Panc1 (cell line): ENCODE data around the gene TAOK1.

ENCODE experiments used
- POLR2AphosphoS5 ChIP-seq: IDR thresholded peaks from 2 replicates; pipeline ENCODE4 v1.6.1; 2012; ENCODE audit warnings: mild to moderate bottlenecking, low read depth, low read length, moderate library complexity
- REST ChIP-seq, 2 experiments: IDR thresholded peaks; 2 replicates each; pipeline ENCODE4 v1.6.1; 2011 to 2012; ENCODE audit warnings: low read depth in 2 of 2, control low read depth in 1 of 2, low read length in 1 of 2, mild to moderate bottlenecking in 1 of 2, moderate library complexity in 1 of 2; ENCODE audit not compliant: insufficient read depth in 1 of 2
- SIN3A ChIP-seq: IDR thresholded peaks from 2 replicates; pipeline ENCODE4 v1.6.1; 2012; ENCODE audit warnings: low read depth, mild to moderate bottlenecking, low read length, moderate library complexity, borderline replicate concordance; ENCODE audit not compliant: insufficient read depth
- TF ChIP-seq, protein P1 (sequence below): fragments of 450-650 bp; IDR thresholded peaks from 2 replicates; pipeline ENCODE4 v1.5.1; 2017; ENCODE audit warnings: mild to moderate bottlenecking

DNA sequence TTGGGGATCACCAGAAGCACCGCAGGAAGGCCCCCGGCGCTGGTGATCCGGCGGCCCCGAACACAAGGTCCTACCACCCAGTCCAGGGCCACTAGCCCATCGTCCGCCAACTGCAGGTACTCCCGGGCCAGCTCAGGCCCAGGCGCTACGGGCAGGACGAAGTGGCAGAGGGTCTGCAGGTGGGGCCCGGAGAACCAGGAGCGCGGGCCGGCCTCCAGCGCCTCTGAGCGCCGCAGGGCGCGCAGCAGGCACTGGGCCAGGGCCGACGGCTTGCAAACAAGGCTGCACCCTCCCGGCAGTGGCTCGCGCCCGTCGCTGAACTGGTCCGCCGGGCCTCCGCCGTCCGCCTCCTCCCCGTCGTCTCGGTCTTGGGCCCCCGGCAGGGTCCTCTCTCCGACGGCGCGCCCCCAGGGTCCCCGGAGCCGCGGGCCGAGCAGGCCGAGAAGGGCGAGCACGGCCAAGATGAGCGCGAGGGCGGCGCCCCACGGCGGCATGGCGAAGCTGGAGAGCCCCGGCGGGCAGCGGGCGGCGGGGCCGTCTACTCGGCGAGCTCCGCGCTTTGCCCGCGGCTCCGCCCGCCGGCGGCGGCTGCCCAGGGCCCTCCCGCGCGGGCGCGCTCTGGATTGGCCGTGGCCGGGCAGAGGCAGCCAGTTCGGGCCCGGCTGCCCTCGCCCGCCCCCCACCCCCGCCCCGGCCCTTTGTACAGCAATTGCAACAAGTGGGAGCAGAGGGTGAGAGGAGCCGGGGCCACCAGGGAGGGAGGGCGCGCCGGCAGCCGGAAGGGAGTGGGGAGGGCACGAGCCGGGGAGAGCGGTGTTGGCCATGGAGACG lies 176.5 kb downstream of the TAOK1 start, which contains the start of gene ABHD15:
- TF ChIP-seq, protein P1, sequence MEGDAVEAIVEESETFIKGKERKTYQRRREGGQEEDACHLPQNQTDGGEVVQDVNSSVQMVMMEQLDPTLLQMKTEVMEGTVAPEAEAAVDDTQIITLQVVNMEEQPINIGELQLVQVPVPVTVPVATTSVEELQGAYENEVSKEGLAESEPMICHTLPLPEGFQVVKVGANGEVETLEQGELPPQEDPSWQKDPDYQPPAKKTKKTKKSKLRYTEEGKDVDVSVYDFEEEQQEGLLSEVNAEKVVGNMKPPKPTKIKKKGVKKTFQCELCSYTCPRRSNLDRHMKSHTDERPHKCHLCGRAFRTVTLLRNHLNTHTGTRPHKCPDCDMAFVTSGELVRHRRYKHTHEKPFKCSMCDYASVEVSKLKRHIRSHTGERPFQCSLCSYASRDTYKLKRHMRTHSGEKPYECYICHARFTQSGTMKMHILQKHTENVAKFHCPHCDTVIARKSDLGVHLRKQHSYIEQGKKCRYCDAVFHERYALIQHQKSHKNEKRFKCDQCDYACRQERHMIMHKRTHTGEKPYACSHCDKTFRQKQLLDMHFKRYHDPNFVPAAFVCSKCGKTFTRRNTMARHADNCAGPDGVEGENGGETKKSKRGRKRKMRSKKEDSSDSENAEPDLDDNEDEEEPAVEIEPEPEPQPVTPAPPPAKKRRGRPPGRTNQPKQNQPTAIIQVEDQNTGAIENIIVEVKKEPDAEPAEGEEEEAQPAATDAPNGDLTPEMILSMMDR, result no peak
- TF ChIP-seq POLR2AphosphoS5 (0 out of 2 replicates have a peak, but pooled peaks have one; percentile 47), REST (IDR thresholded peaks at IDR 0.05; ENCODE audit: insufficient read depth in 1 of 2, low read depth in 2 of 2, low read length in 1 of 2) (no peak), SIN3A (no peak; the same call in 1 of the 2 replicates)
